ENCODE measurements around the gene GFER. TPM values are rescaled to one million over a fixed set of nuclear protein-coding genes. Genes with fewer than 3 reads are reported as not detected.
"Not testable (repeated sequence)": the region's sequence is repeated elsewhere in the genome, so short reads cannot be mapped to it uniquely, and the experiment has no call there.

The GFER gene
- total and polyA plus RNA-seq, 4 donors: 7.2 to 36.1 (median 29.1) TPM

GRCh38 chr16:2006317-2006716, 22.3 kb downstream of the GFER start:
- DNase-seq (ENCODE audit: low read depth in 4 of 6, low spot score in 6 of 6): no peak
- H3K27me3 ChIP-seq (ENCODE audit: control insufficient read depth, insufficient read depth, low read length): no peaks in the 10 kb centered on the region
- 88% methylated on average over 8 of the region's 8 CpGs for WGBS (ENCODE audit: insufficient coverage)
- H3K4me3 ChIP-seq (ENCODE audit: low read depth, low read length): no peak overlapping the region
- peaks cover 65% of the 10 kb centered on the region for H3K4me1 ChIP-seq (ENCODE audit: control insufficient read depth, insufficient read depth, low read length)
- no peak overlapping the region for H3K27ac ChIP-seq (ENCODE audit: low read depth, low read length)
- H3K36me3 ChIP-seq (ENCODE audit: control insufficient read depth, insufficient read depth, low read length): peaks cover 72% of the 10 kb centered on the region
- H3K9me3 ChIP-seq (ENCODE audit: control insufficient read depth, insufficient read depth, low read length): no peaks in the 10 kb centered on the region

GRCh38 chr16:2007081-2007836, 23.3 kb downstream of the GFER start:
- Histone ChIP-seq H3K36me3 (ENCODE audit: control insufficient read depth, insufficient read depth, low read length) (peaks cover 63% of the 10 kb centered on the region), H3K9me3 (ENCODE audit: control insufficient read depth, insufficient read depth, low read length) (no peaks in the 10 kb centered on the region), H3K4me1 (ENCODE audit: control insufficient read depth, insufficient read depth, low read length) (peaks cover 65% of the 10 kb centered on the region), H3K27me3 (ENCODE audit: control insufficient read depth, insufficient read depth, low read length) (no peaks in the 10 kb centered on the region), H3K4me3 (ENCODE audit: low read depth, low read length) (no peak overlapping the region), H3K27ac (ENCODE audit: low read depth, low read length) (no peak overlapping the region)
- 88% methylated on average over 16 of the region's 16 CpGs for WGBS (ENCODE audit: insufficient coverage)
- no peak for DNase-seq (ENCODE audit: low read depth in 4 of 6, low spot score in 6 of 6)

GRCh38 chr16:2008009-2008526, 24.1 kb downstream of the GFER start:
- Histone ChIP-seq H3K4me1 (ENCODE audit: control insufficient read depth, insufficient read depth, low read length) (peaks cover 65% of the 10 kb centered on the region), H3K27ac (ENCODE audit: low read depth, low read length) (no peak overlapping the region)
- 85% methylated on average over 15 of the region's 15 CpGs for WGBS (ENCODE audit: insufficient coverage)

GRCh38 chr16:2008631-2009163, 24.7 kb downstream of the GFER start:
- Histone ChIP-seq H3K27me3 (ENCODE audit: control insufficient read depth, insufficient read depth, low read length) (no peaks in the 10 kb centered on the region), H3K27ac (ENCODE audit: low read depth, low read length) (peak overlapping the region; percentile 52), H3K4me3 (ENCODE audit: low read depth, low read length) (peak overlapping the region; percentile 54), H3K4me1 (ENCODE audit: control insufficient read depth, insufficient read depth, low read length) (peaks cover 60% of the 10 kb centered on the region), H3K36me3 (ENCODE audit: control insufficient read depth, insufficient read depth, low read length) (peaks cover 48% of the 10 kb centered on the region), H3K9me3 (ENCODE audit: control insufficient read depth, insufficient read depth, low read length) (no peaks in the 10 kb centered on the region)
- no peak for DNase-seq (ENCODE audit: low read depth in 4 of 6, low spot score in 6 of 6)
- 5% methylated on average over 21 of the region's 23 CpGs for WGBS (ENCODE audit: insufficient coverage)

More at GRCh38 chr16:2008009-2008526, 24.1 kb downstream of the GFER start:
- Histone ChIP-seq H3K4me3 (ENCODE audit: low read depth, low read length) (peak overlapping the region; percentile 54), H3K9me3 (ENCODE audit: control insufficient read depth, insufficient read depth, low read length) (no peaks in the 10 kb centered on the region), H3K36me3 (ENCODE audit: control insufficient read depth, insufficient read depth, low read length) (peaks cover 55% of the 10 kb centered on the region), H3K27me3 (ENCODE audit: control insufficient read depth, insufficient read depth, low read length) (no peaks in the 10 kb centered on the region)
- no peak for DNase-seq (ENCODE audit: low read depth in 4 of 6, low spot score in 6 of 6)

- peak overlapping the region; percentile 52 for H3K27ac ChIP-seq (ENCODE audit: low read depth, low read length)
- peaks cover 43% of the 10 kb centered on the region for H3K36me3 ChIP-seq (ENCODE audit: control insufficient read depth, insufficient read depth, low read length)
- peaks cover 55% of the 10 kb centered on the region for H3K4me1 ChIP-seq (ENCODE audit: control insufficient read depth, insufficient read depth, low read length)
- H3K9me3 ChIP-seq (ENCODE audit: control insufficient read depth, insufficient read depth, low read length): no peaks in the 10 kb centered on the region
- DNase-seq (ENCODE audit: low read depth in 4 of 6, low spot score in 6 of 6): no peak
- no peaks in the 10 kb centered on the region for H3K27me3 ChIP-seq (ENCODE audit: control insufficient read depth, insufficient read depth, low read length)
- H3K4me3 ChIP-seq (ENCODE audit: low read depth, low read length): peak overlapping the region; percentile 54
- WGBS (ENCODE audit: insufficient coverage): 0% methylated on average over 55 of the region's 55 CpGs
Measured at GRCh38 chr16:2009164-2009711, 25.2 kb downstream of the GFER start.

- H3K4me1 ChIP-seq (ENCODE audit: control insufficient read depth, insufficient read depth, low read length): peaks cover 48% of the 10 kb centered on the region
- H3K9me3 ChIP-seq (ENCODE audit: control insufficient read depth, insufficient read depth, low read length): no peaks in the 10 kb centered on the region
- H3K27me3 ChIP-seq (ENCODE audit: control insufficient read depth, insufficient read depth, low read length): no peaks in the 10 kb centered on the region
- peak in 5 of 6 donors; percentile 70 to 96 (median 83) for DNase-seq (ENCODE audit: low read depth in 4 of 6, low spot score in 6 of 6)
- WGBS (ENCODE audit: insufficient coverage): 1% methylated on average over 52 of the region's 52 CpGs
- peak within 1 kb of the TSS; percentile 82 for H3K4me3 ChIP-seq (ENCODE audit: low read depth, low read length)
- H3K36me3 ChIP-seq (ENCODE audit: control insufficient read depth, insufficient read depth, low read length): peaks cover 36% of the 10 kb centered on the region
- H3K27ac ChIP-seq (ENCODE audit: low read depth, low read length): peak within 1 kb of the TSS; percentile 78
Measured at GRCh38 chr16:2009791-2010510, 26.0 kb downstream of the GFER start, which contains the start of gene ZNF598. Gene ZNF598, minus strand, starts transcription at chr16:2009821.

- not testable (repeated sequence) for H3K27ac ChIP-seq (ENCODE audit: low read depth, low read length); H3K9me3 ChIP-seq (ENCODE audit: control insufficient read depth, insufficient read depth, low read length); DNase-seq (ENCODE audit: low read depth in 4 of 6, low spot score in 6 of 6); H3K27me3 ChIP-seq (ENCODE audit: control insufficient read depth, insufficient read depth, low read length); H3K4me3 ChIP-seq (ENCODE audit: low read depth, low read length)
- peaks cover 32% of the 10 kb centered on the region for H3K4me1 ChIP-seq (ENCODE audit: control insufficient read depth, insufficient read depth, low read length)
- 50% methylated on average over 2 of the region's 9 CpGs for WGBS (ENCODE audit: insufficient coverage)
- peaks cover 18% of the 10 kb centered on the region for H3K36me3 ChIP-seq (ENCODE audit: control insufficient read depth, insufficient read depth, low read length)
Measured at GRCh38 chr16:2011726-2012125, 27.7 kb downstream of the GFER start.

GRCh38 chr16:2013527-2013926, 29.5 kb downstream of the GFER start:
- peaks cover 2% of the 10 kb centered on the region for H3K36me3 ChIP-seq (ENCODE audit: control insufficient read depth, insufficient read depth, low read length)
- no peak for DNase-seq (ENCODE audit: low read depth in 4 of 6, low spot score in 6 of 6)
- no peak overlapping the region for H3K4me3 ChIP-seq (ENCODE audit: low read depth, low read length)
- peaks cover 14% of the 10 kb centered on the region for H3K4me1 ChIP-seq (ENCODE audit: control insufficient read depth, insufficient read depth, low read length)
- 96% methylated on average over 13 of the region's 15 CpGs for WGBS (ENCODE audit: insufficient coverage)
- H3K27ac ChIP-seq (ENCODE audit: low read depth, low read length): no peak overlapping the region
- H3K9me3 ChIP-seq (ENCODE audit: control insufficient read depth, insufficient read depth, low read length): no peaks in the 10 kb centered on the region
- H3K27me3 ChIP-seq (ENCODE audit: control insufficient read depth, insufficient read depth, low read length): peaks cover 4% of the 10 kb centered on the region

- H3K9me3 ChIP-seq (ENCODE audit: control insufficient read depth, insufficient read depth, low read length): no peaks in the 10 kb centered on the region
- no peak overlapping the region for H3K4me3 ChIP-seq (ENCODE audit: low read depth, low read length)
- no peaks in the 10 kb centered on the region for H3K36me3 ChIP-seq (ENCODE audit: control insufficient read depth, insufficient read depth, low read length)
- peaks cover 15% of the 10 kb centered on the region for H3K4me1 ChIP-seq (ENCODE audit: control insufficient read depth, insufficient read depth, low read length)
- no peak for DNase-seq (ENCODE audit: low read depth in 4 of 6, low spot score in 6 of 6)
- no peak overlapping the region for H3K27ac ChIP-seq (ENCODE audit: low read depth, low read length)
- peaks cover 17% of the 10 kb centered on the region for H3K27me3 ChIP-seq (ENCODE audit: control insufficient read depth, insufficient read depth, low read length)
- WGBS (ENCODE audit: insufficient coverage): 79% methylated on average over 12 of the region's 24 CpGs
Measured at GRCh38 chr16:2015117-2015946, 31.3 kb downstream of the GFER start.

Measured in spinal cord (tissue), 10 donors.